Breast epithelium (tissue), 4 donors: ENCODE data around the gene KCNH2. TPM values are rescaled to one million over a fixed set of nuclear protein-coding genes. Genes with fewer than 3 reads are reported as not detected.

Experiments
- DNase-seq, 2 donors: peaks; one replicate each; pipeline ENCODE4 v3.0.0-alpha.2; 2019; ENCODE audit warnings: low spot score in 2 of 2
- H3K27ac ChIP-seq, 2 donors: fragments of 200-600 bp; sonication (generic) in 1 of 2; one replicate each; pipeline ENCODE4 v1.5.1; 2016 to 2019; ENCODE audit warnings: mild to moderate bottlenecking in 1 of 2
- H3K27me3 ChIP-seq, 2 donors: fragments of 200-600 bp; sonication (generic) in 1 of 2; one replicate each; pipeline versions ENCODE4 v1.5.1 to v1.6.0; 2017 to 2019; ENCODE audit warnings: control low read depth in 1 of 2, mild to moderate bottlenecking in 1 of 2
- H3K36me3 ChIP-seq: fragments of 200-600 bp; one replicate; pipeline ENCODE4 v1.5.1; 2019
- H3K4me1 ChIP-seq, 2 donors: fragments of 200-600 bp; sonication (generic); one replicate each; pipeline ENCODE4 v1.5.1; 2016 to 2019; ENCODE audit warnings: control low read depth in 1 of 2
- H3K4me3 ChIP-seq, 3 donors: fragments of 200-600 bp; sonication (generic); 1 replicate in 2 of 3; 2 replicates in 1 of 3; pipeline ENCODE4 v1.5.1; 2016 to 2019; ENCODE audit warnings: mild to moderate bottlenecking in 3 of 3, moderate library complexity in 2 of 3
- H3K9me3 ChIP-seq, 2 donors: fragments of 200-600 bp; sonication (generic) in 1 of 2; one replicate each; pipeline ENCODE4 v1.5.1; 2016 to 2019; ENCODE audit warnings: control low read depth in 1 of 2
- POLR2A ChIP-seq: fragments of 450-650 bp; IDR thresholded peaks from one replicate; pipeline ENCODE4 v1.6.1; 2016; ENCODE audit warnings: antibody characterized with exemption, mild to moderate bottlenecking, moderate library complexity
- POLR2AphosphoS5 ChIP-seq, 3 donors: sonication (generic); formaldehyde crosslinking; IDR thresholded peaks; one replicate each; pipeline ENCODE4 v1.6.1; 2017; ENCODE audit warnings: antibody characterized with exemption in 3 of 3
- intact Hi-C: fragments of 100-400 bp; cut with DNase I; formaldehyde crosslinking; loops from one replicate; pipeline ENCODE4 v1.15.1; 2023; ENCODE audit warnings: low total_unique reads
- total RNA-seq, 3 donors: library from RNA; depleted of rRNA; stranded (reverse); fragments of >200 nt; gene quantifications; one replicate each; pipeline ENCODE4 v1.1.0, GENCODE V29; 2016
- TF ChIP-seq, protein P1 (sequence below), 3 donors: fragments of 450-650 bp; IDR thresholded peaks; one replicate each; pipeline ENCODE4 v1.5.1; 2016 to 2017; ENCODE audit warnings: antibody characterized with exemption in 3 of 3, mild to moderate bottlenecking in 3 of 3, moderate library complexity in 3 of 3

Gene KCNH2
- total RNA-seq, 3 donors from 2014 or later = under 0.01 to 0.29 (median 0.16) TPM

DNA sequence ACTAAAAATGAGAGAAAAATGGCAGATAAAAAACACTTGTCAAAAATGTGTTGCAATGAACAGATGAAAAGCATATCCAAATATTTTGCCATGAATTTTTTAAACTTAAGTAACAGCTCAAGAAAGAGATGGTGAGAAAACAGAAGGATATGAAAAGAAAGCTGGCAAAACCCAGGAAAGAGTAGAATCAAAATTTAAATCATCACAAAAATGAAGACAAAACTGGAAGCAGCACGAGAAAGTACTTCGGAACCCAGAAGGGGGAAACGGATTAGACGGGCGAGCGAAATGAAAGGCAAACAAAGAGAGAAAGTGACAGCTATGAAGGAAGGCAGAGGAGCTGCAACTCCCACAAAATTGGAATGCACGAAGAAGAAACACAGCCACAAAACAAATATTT, 60.2 kb downstream of the KCNH2 start:
- Histone ChIP-seq H3K36me3 (no peaks in the 10 kb centered on the region), H3K4me3 (no peak overlapping the region), H3K27me3 (peaks cover 0 to 2% of the 10 kb centered on the region in 2 donors), H3K9me3 (no peaks in the 10 kb centered on the region), H3K4me1 (no peaks in the 10 kb centered on the region), H3K27ac (no peak overlapping the region)
- intact Hi-C loops = no loop called here
- no peak for TF ChIP-seq POLR2AphosphoS5 (IDR thresholded peaks at IDR 0.05)
- no peak for TF ChIP-seq POLR2A
- TF ChIP-seq, protein P1, sequence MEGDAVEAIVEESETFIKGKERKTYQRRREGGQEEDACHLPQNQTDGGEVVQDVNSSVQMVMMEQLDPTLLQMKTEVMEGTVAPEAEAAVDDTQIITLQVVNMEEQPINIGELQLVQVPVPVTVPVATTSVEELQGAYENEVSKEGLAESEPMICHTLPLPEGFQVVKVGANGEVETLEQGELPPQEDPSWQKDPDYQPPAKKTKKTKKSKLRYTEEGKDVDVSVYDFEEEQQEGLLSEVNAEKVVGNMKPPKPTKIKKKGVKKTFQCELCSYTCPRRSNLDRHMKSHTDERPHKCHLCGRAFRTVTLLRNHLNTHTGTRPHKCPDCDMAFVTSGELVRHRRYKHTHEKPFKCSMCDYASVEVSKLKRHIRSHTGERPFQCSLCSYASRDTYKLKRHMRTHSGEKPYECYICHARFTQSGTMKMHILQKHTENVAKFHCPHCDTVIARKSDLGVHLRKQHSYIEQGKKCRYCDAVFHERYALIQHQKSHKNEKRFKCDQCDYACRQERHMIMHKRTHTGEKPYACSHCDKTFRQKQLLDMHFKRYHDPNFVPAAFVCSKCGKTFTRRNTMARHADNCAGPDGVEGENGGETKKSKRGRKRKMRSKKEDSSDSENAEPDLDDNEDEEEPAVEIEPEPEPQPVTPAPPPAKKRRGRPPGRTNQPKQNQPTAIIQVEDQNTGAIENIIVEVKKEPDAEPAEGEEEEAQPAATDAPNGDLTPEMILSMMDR (IDR thresholded peaks at IDR 0.05) = no peak
- DNase-seq = no peak

DNA sequence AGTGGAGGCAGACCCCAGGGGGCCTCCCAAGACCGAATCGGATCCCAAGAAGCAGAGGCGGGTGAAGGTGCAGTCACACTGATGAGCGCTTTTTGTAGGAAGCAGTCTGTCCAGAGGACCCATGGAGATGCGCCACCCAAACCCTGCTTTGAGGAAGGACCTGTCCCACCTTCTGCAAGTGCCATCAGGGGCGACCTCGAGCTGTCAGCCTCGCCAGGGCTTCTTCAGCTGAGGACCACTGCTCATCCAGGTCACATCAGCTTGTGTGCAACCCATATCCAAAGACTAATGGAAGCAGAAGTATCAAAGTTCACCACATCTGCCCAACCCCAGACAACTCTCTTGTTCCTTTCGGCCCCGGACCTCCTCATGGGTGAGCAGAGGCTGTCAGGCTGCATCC, 61.5 kb downstream of the KCNH2 start:
- Histone ChIP-seq H3K27ac (no peak overlapping the region), H3K27me3 (peaks cover 0 to 4% of the 10 kb centered on the region in 2 donors), H3K4me3 (no peak overlapping the region), H3K9me3 (no peaks in the 10 kb centered on the region), H3K36me3 (no peaks in the 10 kb centered on the region), H3K4me1 (no peaks in the 10 kb centered on the region)
- intact Hi-C loops = no loop called here
- TF ChIP-seq, protein P1 (IDR thresholded peaks at IDR 0.05) = no peak
- no peak for TF ChIP-seq POLR2AphosphoS5 (IDR thresholded peaks at IDR 0.05)
- TF ChIP-seq POLR2A = no peak
- no peak for DNase-seq

DNA sequence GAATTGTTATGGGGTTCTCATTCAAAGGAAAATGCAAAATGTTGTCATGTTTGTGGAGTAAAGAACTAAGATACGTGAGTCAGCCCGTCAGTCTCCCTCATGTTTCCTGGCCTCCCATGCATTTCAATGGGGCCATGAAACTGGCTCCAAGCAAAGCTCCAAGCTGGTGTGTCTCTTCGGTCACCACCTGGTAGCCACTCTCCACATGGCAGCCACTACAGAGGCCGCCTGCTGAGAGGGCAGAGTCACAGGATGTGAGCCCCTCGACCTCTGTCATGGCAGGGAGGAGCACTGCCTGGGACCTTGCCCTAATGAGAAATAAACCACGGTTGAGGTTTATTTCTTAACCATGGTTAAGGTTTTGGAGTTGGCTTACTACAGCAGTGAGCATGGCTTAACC, 63.2 kb downstream of the KCNH2 start:
- H3K27me3 ChIP-seq = peaks cover 0 to 4% of the 10 kb centered on the region in 2 donors
- DNase-seq = no peak
- intact Hi-C loops = no loop called here
- TF ChIP-seq, protein P1 (IDR thresholded peaks at IDR 0.05) = no peak
- no peak for TF ChIP-seq POLR2AphosphoS5 (IDR thresholded peaks at IDR 0.05)
- no peaks in the 10 kb centered on the region for H3K36me3 ChIP-seq
- no peaks in the 10 kb centered on the region for H3K4me1 ChIP-seq
- no peak overlapping the region for H3K4me3 ChIP-seq
- no peaks in the 10 kb centered on the region for H3K9me3 ChIP-seq
- no peak overlapping the region for H3K27ac ChIP-seq

DNA sequence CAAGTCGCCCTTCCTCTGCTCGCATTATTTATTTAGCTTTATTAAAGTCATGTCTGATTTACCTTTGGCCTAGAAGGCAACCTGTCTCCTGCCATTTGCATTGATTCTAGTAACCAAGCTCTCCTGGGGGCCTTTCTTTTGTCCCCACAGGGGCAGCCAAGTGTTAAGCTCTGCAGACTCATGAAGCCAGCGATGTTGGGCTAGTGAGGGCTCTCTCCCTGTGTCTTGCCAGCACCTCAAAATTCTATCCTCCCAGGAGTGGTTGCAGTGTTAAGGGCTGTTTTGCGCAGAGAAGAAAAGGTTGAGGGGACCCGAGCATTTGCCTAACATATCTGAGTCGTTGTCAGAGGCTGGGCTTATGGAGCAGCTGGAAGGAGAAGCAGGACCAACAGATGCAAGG, 63.9 kb downstream of the KCNH2 start:
- DNase-seq = no peak
- TF ChIP-seq, protein P1 (IDR thresholded peaks at IDR 0.05) = no peak
- TF ChIP-seq POLR2A = no peak
- TF ChIP-seq POLR2AphosphoS5 (IDR thresholded peaks at IDR 0.05) = no peak
- H3K9me3 ChIP-seq = no peaks in the 10 kb centered on the region
- H3K36me3 ChIP-seq = no peaks in the 10 kb centered on the region
- H3K4me1 ChIP-seq = no peaks in the 10 kb centered on the region
- peaks cover 0 to 4% of the 10 kb centered on the region in 2 donors for H3K27me3 ChIP-seq
- intact Hi-C loops = no loop called here
- no peak overlapping the region for H3K27ac ChIP-seq
- no peak overlapping the region for H3K4me3 ChIP-seq

DNA sequence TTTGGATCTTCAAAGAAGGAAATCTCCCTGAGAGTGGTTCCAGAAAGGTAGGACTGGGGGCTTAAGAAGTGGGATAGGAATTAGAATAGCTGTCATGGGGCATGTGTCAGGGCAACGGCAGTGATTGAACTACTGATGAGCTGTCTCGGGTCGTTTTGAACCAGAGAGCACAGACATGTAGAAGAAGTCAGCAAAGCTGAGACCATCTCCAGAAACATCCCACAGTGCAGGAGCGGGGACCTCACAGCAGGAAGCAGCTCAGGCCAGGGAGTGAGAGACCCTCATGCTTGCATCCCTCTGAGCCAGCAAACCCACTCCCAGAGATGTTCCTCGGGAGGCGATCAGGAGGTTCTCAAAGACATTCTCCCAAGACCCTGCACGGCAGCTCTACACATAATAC, 65.7 kb downstream of the KCNH2 start:
- H3K4me3 ChIP-seq = no peak overlapping the region
- no peak overlapping the region for H3K27ac ChIP-seq
- no peaks in the 10 kb centered on the region for H3K36me3 ChIP-seq
- H3K4me1 ChIP-seq = no peaks in the 10 kb centered on the region
- intact Hi-C loops = no loop called here
- TF ChIP-seq POLR2AphosphoS5 (IDR thresholded peaks at IDR 0.05) (no peak), POLR2A (no peak)
- TF ChIP-seq, protein P1 (IDR thresholded peaks at IDR 0.05) = no peak
- no peak for DNase-seq
- peaks cover 0 to 4% of the 10 kb centered on the region in 2 donors for H3K27me3 ChIP-seq
- H3K9me3 ChIP-seq = no peaks in the 10 kb centered on the region
